Lower leg skin (tissue), 4 donors: ENCODE results near the gene GALNT14. TPM values are rescaled to one million over a fixed set of nuclear protein-coding genes. Genes with fewer than 3 reads are reported as not detected.

Experiments
- DNase-seq, 2 donors: peaks; one replicate each; pipeline ENCODE4 v3.0.0-alpha.2; 2019; ENCODE audit warnings: low spot score in 2 of 2
- H3K4me3 ChIP-seq: fragments of 200-600 bp; sonication (generic); 2 replicates; pipeline ENCODE4 v1.5.1; 2017; ENCODE audit warnings: mild to moderate bottlenecking, low read depth; ENCODE audit not compliant: poor library complexity, severe bottlenecking
- POLR2A ChIP-seq, 2 donors: fragments of 450-650 bp; IDR thresholded peaks; one replicate each; pipeline ENCODE4 v1.6.1; 2016 to 2017; ENCODE audit warnings: antibody characterized with exemption in 2 of 2, mild to moderate bottlenecking in 1 of 2, moderate library complexity in 1 of 2
- WGBS, 2 donors: methylation state at CpG; one replicate each; pipeline ENCODE4 v1.1.5; 2018; 5-methylcytosine and 5-hydroxymethylcytosine counted together
- intact Hi-C: fragments of 100-400 bp; cut with DNase I; formaldehyde crosslinking; loops from one replicate; pipeline ENCODE4 v1.15.0; 2023; ENCODE audit warnings: low total_unique reads
- total RNA-seq, 4 donors: library from RNA; depleted of rRNA; stranded (reverse); fragments of >200 nt; gene quantifications; one replicate each; pipeline ENCODE4 v1.1.0, GENCODE V29; 2016
- TF ChIP-seq, protein P1 (sequence below), 3 donors: fragments of 450-650 bp; IDR thresholded peaks; one replicate each; pipeline ENCODE4 v1.5.1; 2016; ENCODE audit warnings: antibody characterized with exemption in 3 of 3, mild to moderate bottlenecking in 3 of 3, moderate library complexity in 2 of 3

The GALNT14 gene
- total RNA-seq, 4 donors from 2014 or later, result 2.5 to 6.2 (median 4.0) TPM

DNA sequence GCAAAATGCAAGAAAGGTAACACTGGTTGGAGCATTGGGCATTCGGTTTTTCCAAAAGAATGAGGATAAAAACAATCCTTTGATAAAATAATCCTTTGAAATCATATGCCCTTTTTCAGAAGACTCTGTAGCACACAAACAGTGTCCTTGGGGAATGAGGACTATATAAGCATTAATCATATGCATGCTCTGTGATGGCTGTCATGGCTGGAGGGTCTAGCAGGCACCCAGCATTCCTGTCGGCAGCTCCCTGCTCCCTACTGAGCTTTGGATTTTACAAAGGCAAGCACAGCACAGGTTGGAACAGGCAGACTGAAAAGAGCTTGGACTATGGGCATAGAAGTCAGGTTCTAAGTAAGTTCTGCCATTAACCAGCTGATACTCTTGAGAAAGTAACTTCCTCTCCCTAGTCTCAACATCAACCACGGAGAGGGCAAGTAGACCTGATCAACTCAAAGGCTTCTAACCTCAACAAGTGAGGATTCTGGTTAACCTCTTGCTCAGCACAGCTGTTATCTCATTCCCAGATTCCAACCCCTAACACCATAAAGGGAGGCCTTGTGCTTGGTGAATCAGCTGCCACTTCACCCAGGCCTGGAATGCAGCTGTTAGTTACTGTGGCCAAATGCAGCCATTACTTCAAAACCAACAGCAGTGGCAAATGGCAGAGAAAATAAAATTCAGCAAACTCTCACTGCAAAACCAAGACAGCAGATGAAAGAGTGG is 29.5 kb downstream of the GALNT14 start:
- intact Hi-C loops, result no loop called here
- WGBS, 2 donors, result 80% methylated on average over 3 of the region's 3 CpGs
- no peak overlapping the region for H3K4me3 ChIP-seq
- no peak for DNase-seq
- TF ChIP-seq, protein P1, sequence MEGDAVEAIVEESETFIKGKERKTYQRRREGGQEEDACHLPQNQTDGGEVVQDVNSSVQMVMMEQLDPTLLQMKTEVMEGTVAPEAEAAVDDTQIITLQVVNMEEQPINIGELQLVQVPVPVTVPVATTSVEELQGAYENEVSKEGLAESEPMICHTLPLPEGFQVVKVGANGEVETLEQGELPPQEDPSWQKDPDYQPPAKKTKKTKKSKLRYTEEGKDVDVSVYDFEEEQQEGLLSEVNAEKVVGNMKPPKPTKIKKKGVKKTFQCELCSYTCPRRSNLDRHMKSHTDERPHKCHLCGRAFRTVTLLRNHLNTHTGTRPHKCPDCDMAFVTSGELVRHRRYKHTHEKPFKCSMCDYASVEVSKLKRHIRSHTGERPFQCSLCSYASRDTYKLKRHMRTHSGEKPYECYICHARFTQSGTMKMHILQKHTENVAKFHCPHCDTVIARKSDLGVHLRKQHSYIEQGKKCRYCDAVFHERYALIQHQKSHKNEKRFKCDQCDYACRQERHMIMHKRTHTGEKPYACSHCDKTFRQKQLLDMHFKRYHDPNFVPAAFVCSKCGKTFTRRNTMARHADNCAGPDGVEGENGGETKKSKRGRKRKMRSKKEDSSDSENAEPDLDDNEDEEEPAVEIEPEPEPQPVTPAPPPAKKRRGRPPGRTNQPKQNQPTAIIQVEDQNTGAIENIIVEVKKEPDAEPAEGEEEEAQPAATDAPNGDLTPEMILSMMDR (IDR thresholded peaks at IDR 0.05), result no peak
- TF ChIP-seq POLR2A (IDR thresholded peaks at IDR 0.05), result no peak

DNA sequence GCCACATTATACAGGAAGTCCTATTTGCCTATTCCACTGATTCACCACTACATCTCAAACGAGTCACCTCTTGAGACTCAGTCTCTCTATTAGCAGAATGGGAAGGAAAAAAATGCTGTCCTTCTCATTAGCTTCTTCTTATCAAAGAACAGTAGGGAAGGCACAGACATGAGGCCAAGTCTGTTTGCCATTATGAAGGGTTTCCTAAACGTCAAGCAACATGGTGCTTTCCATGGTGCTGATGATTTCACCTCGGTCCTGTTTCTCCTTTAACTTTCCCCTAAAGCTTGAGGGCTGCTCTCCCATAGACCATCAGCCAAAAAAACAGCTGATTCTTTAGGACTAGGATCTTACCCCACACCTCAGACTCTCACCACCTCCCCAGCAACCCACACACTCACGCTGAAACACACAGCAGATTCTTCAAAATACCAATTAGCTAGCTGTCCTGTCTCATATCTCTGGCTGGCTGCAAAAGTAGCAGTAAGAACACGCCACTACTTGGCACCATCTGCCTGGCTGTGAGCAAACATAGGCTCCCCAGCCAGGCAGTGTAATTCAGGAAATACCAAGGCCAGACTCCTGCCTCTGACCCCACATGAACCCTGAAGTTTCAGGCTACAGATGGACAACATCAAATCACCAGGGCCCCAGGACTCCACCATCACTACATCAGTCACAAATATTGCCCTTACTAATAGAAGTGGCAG is 30.5 kb downstream of the GALNT14 start:
- 29 to 39% methylated on average over 5 of the region's 5 CpGs for WGBS, 2 donors
- no peak overlapping the region for H3K4me3 ChIP-seq
- intact Hi-C loops, result no loop called here
- TF ChIP-seq POLR2A (IDR thresholded peaks at IDR 0.05), result no peak
- TF ChIP-seq, protein P1 (IDR thresholded peaks at IDR 0.05), result no peak
- no peak for DNase-seq

DNA sequence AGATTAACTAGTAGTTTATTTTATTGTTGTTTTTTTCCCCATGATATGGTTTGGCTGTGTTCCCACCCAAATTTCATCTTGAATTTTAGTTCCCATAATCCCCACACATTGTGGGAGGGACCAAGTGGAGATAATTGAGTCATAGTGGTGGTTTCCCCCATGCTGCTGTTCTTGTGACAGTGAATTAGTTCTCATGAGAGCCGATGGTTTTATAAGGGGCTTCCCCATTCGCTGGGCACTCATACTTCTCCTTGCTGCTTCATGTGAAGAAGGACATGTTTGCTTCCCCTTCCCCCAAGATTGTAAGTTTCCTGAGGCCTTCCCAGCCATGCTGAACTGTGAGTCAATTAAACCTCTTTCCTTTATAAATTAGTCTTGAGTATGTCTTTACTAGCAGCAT is 36.5 kb downstream of the GALNT14 start:
- intact Hi-C loops, result no loop called here
- no peak overlapping the region for H3K4me3 ChIP-seq
- TF ChIP-seq, protein P1 (IDR thresholded peaks at IDR 0.05), result no peak
- TF ChIP-seq POLR2A (IDR thresholded peaks at IDR 0.05), result no peak
- 83 to 87% methylated on average over 2 of the region's 2 CpGs for WGBS, 2 donors
- no peak for DNase-seq

DNA sequence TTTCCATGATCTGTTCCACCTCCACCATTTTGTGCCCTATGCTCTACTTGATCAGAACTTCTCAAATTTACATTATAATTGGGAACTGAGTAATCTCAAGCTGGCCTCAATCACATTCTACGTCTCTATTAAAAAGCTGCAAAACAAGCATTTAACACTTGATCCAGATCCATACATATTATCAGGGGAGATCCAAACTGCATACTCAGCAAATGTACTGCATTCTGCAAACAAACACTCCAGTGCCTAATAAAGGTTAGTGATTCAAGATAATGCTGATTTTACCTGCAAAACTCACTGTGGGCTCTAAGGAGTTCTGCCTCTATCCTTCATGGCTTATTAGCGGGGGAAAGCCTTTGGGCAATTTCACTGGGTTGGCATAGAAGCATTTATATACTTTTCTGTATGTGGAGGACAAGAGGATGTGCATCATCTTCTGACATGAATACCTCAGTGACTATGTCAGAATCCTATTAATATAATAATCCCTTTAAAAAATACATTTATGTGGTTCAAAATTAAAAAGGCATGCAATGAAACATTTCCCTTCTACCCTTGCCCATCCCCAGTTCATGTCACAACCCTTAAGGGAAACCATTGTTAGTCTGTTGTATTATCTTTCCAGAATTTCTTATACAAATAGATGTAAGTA is 40.2 kb downstream of the GALNT14 start:
- intact Hi-C loops, result no loop called here
- no peak for DNase-seq
- WGBS, 2 donors, result 56 to 57% methylated on average over 2 of the region's 2 CpGs
- H3K4me3 ChIP-seq, result no peak overlapping the region
- TF ChIP-seq POLR2A (IDR thresholded peaks at IDR 0.05), result no peak
- TF ChIP-seq, protein P1 (IDR thresholded peaks at IDR 0.05), result no peak

DNA sequence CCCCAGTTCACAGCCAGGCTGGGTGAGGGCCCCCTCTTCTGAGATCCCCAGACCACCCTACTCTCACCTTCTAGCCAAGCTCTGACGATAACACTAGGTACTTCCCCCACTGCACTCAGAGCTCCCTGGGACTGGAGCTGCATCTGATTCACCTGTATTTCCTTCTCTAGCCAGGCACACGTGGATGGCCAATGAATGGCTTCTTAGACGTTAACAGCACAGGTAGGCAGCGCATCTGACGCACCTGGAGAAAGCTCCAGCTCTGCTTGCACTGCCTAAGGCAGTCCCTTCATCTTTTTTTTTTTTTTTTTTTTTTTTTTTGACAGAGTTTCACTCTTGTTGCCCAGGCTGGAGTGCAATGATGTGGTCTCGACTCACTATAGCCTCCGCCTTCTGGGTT is 48.1 kb downstream of the GALNT14 start:
- DNase-seq, result no peak
- intact Hi-C loops, result no loop called here
- TF ChIP-seq POLR2A (IDR thresholded peaks at IDR 0.05), result no peak
- TF ChIP-seq, protein P1 (IDR thresholded peaks at IDR 0.05), result no peak
- H3K4me3 ChIP-seq, result no peak overlapping the region
- 65 to 74% methylated on average over 7 of the region's 7 CpGs for WGBS, 2 donors
